ENCODE measurements around the gene CDNF.

The CDNF gene

GRCh38 chr10:14787938-14788337 lies 49.9 kb downstream of the CDNF start:
- DNase-seq (ENCODE audit: low read depth) = no peak

GRCh38 chr10:14784459-14785055 lies 53.3 kb downstream of the CDNF start:
- no peak for DNase-seq (ENCODE audit: low read depth)

DNA sequence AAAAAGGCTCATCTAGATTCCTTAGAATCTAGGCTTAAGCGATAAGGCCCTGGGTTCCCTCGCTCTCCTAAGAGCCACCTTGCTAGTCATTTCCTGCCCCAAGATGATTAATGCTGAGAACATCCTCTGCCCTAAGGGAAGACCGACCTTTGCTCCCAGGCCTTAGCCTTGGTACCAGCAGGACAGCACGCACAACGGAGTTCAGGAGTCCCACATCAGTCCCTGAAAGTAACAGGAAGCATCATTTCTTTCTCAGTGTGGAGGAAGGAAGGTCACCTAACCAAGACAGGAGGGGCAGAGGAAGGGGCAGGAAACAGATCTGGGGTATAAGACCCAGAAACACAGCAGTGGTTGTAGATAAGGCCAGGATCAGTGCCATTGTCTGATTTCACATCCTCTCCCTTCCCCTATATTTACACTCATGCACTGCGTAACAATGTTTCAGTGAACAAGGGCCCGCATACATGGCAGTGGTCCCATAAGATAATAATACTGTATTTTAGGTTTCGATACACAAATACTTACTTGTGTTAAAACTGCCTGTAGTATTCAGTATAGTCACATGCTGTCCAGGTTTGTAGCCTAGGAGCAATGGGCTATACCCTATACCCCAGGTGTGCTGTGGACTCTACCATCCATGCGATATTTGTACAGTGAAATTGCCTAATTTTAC lies 55.0 kb downstream of the CDNF start:
- no peak for DNase-seq (ENCODE audit: low read depth)

- DNase-seq (ENCODE audit: low read depth) = no peak
Measured at GRCh38 chr10:14781763-14782162, 56.1 kb downstream of the CDNF start.

GRCh38 chr10:14779001-14779651 lies 58.7 kb downstream of the CDNF start:
- DNase-seq (ENCODE audit: low read depth) = no peak

DNA sequence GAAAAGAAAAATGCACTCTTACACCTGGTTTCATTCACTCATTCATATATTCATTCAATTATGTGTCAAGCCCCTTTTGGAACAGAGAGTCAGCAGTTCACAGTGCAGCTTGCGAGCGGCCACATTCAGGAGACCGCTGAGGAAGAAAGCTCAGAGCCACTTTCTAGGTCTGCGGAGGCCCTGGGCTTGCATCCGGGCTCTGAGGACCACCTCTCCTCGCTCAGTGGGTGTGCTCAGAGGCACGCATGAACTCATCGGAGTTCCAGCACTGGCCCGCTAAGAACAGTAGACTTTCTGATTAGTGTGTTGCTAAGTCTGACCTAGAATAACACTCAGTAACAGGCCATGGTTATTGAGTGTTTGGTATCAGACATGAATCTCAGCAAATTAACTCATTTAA lies 61.3 kb downstream of the CDNF start:
- DNase-seq (ENCODE audit: low read depth) = no peak

GRCh38 chr10:14775656-14776055 lies 62.2 kb downstream of the CDNF start:
- no peak for DNase-seq (ENCODE audit: low read depth)

DNA sequence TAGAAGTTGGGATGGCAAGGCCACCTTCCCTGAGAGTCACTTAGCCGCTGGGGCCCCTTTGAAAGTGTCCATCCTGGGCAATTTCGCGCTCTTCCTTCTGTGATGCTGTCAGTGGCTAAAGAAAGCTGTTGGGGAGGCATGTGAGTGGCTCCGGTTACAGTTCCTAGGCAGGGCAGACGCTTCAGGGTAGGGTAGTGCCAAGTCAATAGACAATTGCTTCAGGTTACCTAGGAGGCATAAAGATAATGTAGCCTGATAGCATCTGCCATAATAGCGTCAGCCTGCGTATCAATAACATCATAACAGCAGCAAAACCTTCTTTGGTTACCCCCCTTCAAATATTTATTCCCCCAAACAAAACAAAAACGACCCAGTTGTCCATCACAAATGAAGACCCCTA lies 63.0 kb downstream of the CDNF start, which contains the start of gene FAM107B:
TSS of gene FAM107B (minus strand) at position 101 of the 400 bp plus-strand sequence. CDS start 234 bp downstream, outside the sequence.
- no peak for DNase-seq (ENCODE audit: low read depth)

GRCh38 chr10:14774214-14774580 lies 63.6 kb downstream of the CDNF start:
- no peak for DNase-seq (ENCODE audit: low read depth)

DNA sequence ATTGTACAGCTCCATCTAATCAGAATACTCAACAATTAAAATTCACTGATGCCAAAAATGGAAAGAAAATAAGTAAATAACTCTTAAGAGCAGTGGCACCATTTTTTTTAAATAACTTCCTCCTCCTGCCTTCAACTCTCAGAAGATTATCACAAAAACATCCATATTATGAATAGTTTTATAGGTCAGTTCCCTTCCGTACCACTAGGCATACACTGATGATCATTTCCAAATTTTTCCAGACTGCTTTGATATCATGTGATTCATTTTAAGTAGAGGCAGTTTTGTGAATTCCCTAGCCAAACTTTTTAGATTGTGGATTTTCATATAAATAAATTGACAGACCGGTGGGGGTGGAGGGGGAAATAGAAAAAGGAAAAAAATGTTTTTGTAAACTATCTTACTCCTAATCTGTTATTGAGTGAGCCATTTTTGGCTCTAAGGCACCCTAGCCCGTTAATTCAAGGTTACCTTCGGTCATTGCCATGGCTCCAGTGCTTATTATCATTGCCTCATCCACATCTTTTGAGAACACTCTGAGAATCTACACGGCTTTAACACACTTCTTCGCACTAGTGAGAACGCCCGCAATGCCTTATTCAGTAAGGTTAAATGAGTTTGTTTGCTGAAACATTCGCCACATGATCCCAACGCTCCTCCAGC lies 64.2 kb downstream of the CDNF start:
- no peak for DNase-seq (ENCODE audit: low read depth)

DNA sequence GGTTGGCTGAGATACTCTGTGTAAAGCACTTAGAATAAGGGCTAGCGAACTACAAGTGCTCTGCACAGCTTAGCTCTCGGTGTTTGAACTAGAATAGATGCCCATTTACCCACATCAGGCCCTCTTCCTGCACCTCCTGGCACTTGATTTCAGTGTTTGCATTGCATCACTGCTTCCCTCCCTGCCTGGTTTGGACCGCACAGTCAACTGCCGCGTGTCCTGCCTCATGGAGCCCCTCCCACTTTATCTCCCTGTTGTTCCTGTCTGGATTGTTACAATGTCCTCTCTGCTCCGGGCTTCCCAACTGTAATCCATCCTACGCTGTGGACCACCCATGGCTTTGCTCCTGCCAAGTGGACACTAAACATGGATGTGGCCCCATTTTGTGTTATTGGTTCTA lies 65.4 kb downstream of the CDNF start:
- DNase-seq (ENCODE audit: low read depth) = no peak

GRCh38 chr10:14770927-14771326 lies 66.9 kb downstream of the CDNF start:
- DNase-seq (ENCODE audit: low read depth) = no peak

Data from stimulated activated CD4-positive, alpha-beta T cell treated with anti-CD3 and anti-CD28 coated beads, Interleukin-2, amount 100 ng/mL, for 4 hours (primary cell).